ENCODE measurements around the gene GPRC5C.

GPRC5C gene, protein sequence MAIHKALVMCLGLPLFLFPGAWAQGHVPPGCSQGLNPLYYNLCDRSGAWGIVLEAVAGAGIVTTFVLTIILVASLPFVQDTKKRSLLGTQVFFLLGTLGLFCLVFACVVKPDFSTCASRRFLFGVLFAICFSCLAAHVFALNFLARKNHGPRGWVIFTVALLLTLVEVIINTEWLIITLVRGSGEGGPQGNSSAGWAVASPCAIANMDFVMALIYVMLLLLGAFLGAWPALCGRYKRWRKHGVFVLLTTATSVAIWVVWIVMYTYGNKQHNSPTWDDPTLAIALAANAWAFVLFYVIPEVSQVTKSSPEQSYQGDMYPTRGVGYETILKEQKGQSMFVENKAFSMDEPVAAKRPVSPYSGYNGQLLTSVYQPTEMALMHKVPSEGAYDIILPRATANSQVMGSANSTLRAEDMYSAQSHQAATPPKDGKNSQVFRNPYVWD

DNA sequence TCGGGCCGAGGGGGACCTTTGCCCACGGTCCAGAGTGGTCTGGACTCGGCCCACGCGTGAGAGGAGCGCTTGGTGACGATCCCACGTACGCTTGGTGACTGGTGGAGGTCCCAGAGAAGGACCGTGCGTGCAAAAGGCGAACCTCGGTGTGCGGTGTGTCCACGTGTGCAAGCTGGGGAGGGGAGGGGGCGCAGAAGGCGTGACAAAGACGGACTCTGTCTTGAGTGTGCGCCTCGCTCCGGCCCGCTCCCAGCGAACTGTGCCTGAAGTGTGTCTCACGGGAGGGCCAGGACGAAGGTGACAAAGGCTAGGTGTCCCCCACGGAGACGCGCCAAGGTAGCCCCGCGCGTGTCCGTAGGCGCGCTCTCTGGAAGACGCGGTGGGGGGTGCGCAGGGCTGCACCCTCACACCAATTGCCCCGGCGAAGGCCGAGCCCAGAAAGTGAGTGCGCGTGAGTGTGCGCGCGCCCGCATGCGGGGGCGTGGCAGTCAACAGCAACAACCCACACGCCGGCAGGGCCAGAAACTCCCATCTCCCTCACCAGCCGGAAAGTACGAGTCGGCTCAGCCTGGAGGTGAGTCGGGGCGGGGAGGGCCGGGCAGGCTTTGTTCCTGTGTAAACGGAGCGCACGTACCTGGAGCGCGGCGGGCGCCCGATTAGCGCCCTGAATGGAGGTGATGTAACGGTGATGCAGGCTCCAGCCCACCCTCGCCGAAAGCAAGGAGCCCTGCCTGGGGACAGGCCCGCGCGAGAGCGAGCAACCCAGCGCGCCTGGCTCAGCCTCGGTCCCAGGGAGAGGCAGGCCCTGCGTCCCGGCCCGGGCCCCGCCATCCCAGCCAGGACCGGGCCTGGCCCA is at the start of gene GPRC5C:
TSS of gene GPRC5C (plus strand) at position 521 of the 856 bp plus-strand sequence. CDS start 7,689 bp downstream, outside the sequence.
- peak; percentile 52 for DNase-seq (ENCODE audit: low read depth)

DNA sequence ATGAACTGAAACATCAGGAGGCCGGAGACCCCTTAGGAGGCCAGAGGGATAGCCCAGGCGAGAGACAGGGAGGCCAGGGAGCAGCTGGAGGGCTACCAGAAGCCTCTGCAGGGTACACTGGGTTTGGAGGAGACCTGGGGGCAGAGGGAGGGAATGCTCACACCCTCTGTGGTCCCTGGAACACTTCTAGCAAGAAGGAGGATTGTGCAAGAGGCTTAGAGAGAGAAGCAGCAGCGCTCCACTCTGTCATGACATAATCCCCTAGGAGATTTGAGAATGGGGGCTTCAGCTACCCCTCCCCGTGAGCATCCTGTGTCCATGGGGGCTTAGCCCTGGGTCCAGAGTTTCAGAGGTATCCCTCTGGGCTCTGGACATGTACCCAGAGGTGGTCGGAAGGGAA is 48.7 kb upstream of the GPRC5C start:
- no peak for DNase-seq (ENCODE audit: low read depth)

DNA sequence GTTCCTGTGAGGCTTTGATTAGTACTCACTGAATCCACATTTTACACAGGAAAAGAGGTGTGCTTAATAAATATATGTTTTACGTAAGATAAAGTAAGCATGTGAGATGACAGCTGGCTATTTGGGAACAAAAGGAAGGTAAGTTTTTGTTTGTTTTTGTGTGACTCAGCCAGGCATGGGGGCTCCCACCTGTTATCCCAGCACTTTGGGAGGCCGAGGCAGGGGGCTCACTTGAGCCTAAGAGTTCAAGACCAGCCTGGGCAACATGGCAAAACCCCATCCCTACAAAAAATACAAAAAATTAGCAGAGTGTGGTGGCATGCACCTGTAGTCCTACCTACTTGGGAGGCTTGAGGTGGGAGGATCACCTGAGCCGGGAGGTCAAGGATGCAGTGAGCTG is 46.7 kb upstream of the GPRC5C start:
- DNase-seq (ENCODE audit: low read depth) = no peak

DNA sequence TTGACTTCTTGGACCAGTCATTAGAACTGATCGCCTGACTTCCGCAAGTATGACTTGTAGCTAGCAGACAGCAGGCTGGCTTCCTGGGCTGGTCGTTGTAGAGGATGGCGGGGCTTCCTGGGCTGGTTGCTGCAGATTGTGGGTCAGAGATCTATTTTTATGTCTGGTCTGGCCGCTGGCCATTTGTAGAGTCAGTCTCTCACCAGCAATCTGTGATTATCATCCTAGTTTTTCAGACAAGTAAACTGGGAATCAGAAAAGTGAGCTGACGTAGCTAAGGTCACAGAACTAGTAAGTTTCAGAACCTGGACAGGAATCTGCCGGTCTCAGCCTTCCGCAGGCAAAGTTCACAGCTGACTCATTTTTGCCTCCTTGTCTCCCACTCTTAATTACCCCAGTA is 45.5 kb upstream of the GPRC5C start:
- DNase-seq (ENCODE audit: low read depth) = no peak

DNA sequence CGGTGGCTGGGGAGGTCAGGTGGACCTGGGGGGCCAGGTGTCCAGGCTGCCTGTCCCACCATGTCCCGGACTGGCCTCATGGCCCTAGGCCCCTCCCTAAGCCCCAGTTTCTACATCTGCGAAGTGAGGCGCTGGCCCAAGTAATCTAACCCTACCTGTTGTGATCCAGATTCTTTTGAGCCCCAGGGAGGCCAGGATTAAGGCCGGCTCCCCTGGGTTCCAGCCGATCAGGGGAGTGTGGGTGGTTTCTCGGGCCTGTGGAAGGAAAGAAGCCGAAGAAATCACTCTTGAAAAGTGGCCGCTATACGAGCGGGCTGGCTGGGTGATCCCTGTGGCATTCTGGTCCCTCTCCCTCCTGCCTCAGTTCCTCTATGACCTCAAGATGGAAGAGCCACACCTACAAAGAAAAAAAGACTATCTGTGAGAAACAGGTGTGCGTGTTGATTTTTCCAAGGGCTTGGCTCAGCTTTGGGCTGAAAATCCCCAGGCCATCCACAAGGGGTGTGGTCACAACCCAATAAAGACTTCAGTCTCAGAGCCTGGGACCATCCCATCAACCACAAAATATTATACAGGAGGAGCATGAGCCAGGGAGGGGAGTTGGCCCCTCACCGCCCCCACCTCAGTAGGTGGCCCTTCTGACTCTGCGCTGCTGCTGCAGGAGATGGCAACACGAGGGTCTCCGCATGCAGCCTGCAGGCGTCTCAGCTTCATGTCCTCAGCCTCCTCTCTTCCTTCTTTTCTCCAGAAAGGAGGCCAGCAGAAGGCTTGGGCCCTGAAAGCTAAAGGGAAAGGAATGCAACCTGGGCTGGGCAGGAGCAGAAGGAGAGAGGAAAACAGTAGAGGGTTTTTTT is 44.3 kb upstream of the GPRC5C start:
- no peak for DNase-seq (ENCODE audit: low read depth)

DNA sequence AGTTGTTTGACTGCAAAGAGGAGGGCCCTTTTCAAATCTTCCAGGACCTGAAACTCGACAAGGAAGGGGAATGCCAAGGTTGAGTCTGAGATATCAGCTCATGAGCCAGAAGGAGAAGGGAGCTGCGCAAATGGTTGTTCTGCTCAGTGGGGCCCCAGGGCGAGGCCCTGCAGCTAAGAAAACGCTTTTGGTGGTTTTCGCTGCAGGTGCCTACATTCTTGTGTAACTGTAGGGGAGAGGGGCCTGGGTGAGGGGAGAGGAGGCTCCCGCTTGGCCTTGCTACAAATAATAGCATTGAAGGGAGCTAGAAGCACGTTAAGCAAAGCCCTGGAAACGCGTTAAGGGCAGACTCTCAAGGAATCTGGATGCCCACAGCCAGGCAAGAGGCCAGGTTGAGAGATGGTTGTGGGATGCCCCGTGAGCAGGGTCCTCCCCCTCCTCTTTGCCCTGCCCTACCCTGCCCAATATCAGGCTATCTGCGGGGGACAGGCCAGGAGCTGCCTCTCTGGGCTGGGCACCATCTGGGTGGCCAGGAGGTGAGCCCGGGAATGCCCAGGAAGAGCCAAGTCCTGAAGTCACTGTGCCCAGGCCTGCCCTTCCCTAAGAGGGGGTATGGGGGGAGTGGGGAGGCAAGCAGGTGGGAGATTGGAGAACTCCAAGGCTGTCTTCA is 42.7 kb upstream of the GPRC5C start:
- DNase-seq (ENCODE audit: low read depth) = no peak

DNA sequence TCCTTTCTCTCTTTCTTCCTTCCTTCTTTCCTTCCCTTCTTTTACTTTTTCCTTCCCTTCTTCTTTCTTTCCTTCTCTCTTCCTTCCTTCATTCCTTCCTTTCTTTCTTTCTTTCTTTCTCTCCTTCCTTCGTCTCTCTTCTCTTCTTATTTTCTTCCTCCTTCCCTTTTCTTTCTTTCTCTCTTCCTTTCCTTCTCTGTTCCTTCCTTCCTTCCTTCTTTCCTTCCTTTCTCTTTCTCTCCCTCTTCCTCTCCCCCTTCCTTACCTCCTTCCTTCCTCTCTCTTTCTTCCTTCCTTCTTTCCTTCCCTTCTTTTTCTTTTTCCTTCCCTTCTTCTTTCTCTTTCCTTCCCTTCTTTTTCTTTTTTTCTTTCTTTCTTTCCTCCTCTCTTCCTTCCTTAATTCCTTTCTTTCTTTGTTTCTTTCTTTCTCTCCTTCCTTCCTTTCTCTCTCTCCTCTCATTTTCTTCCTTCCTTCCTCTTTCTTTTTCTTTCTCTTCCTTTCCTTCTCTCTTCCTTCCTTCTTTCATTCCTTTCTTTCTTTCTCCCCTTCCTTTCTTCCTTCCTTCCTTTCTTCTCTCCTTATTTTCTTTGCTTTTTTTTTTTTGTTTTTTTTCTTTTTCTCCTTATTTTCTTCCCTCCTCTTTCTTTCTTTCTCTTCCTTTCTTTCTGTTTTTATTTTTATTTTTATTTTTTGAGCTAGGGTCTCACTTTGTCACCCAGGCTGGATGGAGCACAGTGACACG is 41.8 kb upstream of the GPRC5C start:
- DNase-seq (ENCODE audit: low read depth) = no peak

DNA sequence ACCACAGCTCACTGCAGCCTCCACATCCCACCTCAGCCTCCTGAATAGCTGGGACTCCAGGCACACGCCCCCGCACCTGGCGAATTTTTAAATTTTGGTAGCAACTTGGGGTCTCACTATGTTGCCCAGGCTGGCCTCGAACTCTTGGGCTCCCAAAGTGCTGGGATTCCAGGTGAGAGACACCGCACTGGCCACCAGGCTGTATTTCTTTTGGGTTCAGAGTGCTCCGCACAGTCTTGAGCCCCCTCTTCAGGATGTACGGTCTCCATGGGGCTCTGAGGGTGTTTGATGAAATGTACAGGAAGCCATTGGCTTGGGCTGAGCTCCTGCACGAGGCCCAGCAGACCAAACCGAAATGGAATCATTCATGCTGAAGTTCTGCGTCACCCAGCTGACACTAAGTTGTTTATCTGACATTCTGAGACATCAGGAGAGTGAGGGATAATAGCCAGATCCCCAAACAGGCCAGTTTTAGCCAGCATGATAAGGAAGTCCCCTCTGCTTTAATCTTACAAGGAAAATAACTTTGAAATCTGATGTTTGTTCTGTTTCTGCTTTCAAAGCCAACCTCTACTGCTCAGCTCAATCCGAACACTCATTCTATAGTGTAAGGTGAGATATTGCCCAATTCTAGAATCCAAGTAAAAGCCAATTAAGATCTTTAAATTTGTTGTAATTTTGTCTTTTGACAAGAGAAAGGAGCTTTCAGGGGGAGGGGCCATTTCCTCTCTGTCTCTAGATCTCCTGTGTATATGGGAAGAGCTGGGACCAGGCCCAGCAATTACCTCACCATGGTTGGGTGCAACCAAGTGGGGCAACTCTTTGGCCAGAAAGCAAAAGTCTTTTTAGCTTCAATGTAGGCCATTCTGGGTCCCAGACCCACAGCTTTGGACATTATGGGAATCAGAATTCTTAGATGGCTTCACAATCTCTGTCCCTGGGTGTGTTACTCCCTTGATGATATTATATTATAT is 40.9 kb upstream of the GPRC5C start:
- DNase-seq (ENCODE audit: low read depth) = no peak

DNA sequence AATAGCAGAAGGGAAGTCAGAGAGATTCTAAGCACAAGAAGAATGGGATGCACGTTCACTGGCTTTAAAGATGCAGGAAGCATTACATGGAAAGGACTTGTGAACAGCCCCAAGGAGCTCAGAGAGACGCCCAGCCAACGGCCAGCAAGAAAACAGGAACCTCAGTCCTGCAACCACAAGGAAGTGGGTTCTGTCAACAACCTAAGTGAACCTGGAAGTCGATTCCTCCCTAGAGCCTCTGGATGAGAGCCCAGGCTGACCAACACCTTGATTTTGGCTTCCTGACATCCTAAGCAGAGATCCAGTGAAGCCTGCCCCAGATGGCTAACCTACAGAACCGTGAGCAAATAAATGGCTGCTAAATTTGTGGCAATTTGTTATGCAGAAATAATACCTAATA is 40.1 kb upstream of the GPRC5C start:
- no peak for DNase-seq (ENCODE audit: low read depth)

DNA sequence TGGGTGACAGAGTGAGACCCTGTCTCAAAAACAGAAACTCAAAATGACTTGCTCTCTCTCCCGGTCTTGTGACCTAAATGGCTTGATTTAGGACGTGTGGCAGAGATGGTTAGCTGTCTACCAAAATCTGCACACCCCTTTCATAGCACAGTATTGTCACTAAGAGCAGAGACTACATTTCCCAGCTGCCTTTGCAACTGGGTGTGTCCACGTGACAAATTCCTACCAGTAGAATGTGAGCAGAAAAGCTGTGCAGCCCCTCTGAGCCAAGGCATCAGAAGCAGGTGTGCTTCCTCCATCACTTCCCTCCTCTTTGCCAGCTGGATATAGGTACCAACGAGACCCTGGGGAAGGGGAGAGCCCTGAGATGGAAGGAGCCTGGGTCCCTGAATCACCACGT is 39.0 kb upstream of the GPRC5C start:
- no peak for DNase-seq (ENCODE audit: low read depth)

DNA sequence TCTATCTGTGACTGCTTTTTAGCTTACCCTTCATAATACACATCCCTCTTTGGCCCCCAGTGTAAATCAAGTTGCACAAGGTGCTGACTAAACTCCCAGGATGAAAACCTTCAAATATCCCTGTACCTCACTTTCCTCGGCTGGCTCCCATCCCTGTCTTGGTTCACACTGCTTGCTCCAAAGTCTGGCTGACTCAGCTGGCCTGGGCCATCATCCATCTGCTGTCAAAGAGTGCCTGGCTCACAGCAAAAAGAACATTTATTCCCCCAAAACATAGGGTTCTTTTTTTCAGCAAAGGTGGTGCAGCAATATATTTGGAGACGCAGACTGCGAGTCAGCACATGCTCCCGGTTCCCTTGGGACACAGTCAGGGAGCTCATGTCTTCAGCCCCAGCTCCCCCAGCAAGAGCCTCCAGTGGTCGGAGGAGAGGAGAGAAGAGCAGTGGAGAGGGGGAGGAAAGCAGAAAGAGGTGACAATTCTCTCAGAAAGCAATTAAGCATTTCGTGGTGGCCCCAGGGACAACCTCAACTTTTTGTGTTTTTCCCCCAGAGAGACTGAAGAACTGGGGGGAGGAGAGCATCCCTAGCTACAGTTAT is 38.4 kb upstream of the GPRC5C start:
- no peak for DNase-seq (ENCODE audit: low read depth)

DNA sequence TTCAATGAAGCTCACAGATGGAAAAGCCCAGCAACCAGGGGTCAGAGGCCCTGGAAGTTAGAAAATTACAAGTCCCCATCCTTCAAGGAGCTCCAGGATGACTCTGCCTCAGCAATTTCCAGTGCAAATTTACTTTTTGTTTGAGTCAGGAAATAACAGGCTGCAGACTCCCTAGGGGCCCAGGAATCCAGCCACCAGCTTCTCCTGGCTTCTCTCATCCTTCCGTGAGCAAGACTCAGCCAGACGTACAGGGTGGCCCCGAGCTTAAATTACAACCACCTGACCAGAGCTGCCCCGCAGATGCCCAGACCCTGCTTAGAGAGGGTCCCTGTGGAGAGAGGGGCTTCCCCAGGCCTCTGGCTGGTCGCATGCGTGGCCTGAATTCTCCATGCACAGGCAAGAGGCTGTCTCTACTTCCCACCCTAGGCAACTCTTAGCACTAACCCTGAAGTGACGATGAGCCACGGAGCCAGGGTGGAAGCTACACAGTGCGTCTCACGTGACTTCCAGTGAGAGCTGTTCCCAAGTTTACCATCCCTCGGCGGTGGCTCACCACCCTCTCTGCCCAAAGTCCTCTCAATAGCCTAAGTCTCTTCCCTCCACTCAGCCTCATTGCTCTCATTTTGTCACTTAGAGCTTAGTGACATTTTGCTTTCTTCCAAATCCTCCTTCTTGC is 37.5 kb upstream of the GPRC5C start:
- no peak for DNase-seq (ENCODE audit: low read depth)

DNA sequence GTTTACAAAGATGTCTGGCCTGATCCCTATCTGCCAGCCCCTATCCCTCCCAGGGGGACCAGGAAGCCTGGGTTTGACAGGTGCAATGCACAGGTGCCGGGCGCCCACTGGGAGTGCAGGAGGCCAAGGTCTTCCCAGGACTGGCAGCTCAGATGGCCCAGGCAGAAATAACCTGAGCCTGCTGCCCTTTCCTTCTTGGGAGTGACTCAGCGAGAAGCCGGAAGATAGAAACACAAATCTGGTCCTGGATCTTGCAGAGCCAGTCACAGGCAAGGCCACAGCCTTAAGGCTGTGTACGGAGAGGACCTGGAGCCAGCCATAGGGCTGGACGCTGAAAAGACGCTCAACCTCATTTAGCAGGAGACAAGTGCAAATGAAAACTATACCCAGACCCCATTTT is 36.9 kb upstream of the GPRC5C start:
- DNase-seq (ENCODE audit: low read depth) = no peak

DNA sequence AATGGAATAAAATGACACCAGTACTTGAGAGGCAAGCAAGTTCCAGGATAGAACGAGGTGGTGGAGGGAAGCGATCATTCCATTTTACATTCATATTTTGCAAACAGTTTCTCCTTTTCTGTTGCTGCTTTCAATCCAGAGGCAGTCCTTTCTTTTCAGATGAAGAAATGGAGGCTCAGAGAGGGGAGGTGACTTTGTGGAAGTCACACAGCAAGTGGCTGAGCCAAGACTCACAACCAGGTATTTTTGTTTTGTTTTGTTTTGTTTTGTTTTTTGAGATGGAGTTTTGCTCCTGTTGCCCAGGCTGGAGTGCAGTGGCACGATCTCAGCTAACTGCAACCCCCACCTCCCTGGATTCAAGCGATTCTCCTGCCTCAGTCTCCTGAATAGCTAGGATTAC is 35.3 kb upstream of the GPRC5C start:
- no peak for DNase-seq (ENCODE audit: low read depth)

DNA sequence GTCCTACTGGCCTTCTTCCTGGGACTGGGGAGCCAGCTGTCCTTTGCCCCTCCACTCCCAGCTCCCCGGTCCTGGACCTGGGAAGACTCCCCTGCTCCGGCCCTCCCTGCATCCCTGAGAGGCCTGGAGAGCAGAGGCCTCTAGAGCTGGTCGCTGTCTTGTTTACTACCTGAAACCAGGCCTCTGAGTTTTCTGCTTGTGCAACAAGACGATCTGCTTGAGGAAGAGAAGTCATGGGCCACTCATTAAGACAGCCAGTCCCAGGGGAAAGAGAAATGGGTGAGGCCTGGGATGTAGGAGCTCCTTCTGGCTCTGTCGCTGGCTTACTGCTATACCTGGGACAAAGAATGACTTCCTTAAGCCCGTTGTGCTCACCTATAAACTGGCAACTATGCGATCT is 29.8 kb upstream of the GPRC5C start:
- DNase-seq (ENCODE audit: low read depth) = no peak

DNA sequence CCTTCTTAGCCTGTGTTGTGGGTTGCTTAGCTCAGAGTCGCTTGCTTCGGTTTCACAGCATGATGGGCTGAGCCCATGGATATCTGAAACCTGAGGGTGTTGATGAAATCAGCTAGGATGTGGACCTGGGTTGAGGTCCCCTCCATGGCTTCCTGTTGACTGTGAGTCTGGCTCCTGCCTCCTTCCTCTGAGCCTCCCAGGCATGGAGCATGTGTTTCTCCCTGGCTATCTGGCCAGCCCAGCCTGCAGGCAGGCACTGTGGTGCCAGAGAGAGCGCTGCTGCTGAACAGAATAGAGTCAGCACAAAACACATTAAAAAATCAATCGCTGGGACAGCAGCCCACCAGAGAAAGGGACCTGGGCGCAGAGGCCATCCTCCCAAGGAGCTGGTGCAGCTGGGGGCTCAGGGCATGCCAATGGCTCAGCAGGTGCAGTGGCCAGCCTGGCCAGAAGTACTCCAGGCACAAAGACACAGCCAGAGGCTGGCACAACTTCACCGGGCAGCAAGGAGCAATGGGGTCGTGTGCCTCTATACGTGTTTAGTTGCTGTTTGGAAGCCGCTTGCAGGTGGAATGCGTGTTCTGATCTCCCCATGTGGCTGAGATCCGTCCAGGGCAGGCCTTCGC is 28.3 kb upstream of the GPRC5C start:
- no peak for DNase-seq (ENCODE audit: low read depth)

DNA sequence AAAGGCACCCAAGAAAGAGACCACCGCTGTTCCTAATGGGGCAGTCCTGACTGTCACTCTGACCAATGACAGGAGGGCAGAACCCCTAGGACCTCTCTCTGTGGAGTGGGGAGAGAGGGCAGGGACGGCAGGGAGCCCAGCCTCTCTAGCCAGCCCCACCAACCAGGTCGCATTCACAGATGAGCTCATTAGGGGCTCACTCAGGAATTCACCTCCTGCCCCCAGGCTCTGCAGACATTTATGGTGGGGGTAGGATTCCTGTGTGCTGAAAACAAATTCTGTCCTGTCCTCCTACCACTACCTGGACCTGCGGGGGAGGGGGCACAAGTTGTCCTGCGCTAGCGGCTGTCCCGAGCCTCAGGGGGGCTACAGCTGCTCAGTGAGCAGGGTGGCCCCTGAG is 27.7 kb upstream of the GPRC5C start:
- no peak for DNase-seq (ENCODE audit: low read depth)

DNA sequence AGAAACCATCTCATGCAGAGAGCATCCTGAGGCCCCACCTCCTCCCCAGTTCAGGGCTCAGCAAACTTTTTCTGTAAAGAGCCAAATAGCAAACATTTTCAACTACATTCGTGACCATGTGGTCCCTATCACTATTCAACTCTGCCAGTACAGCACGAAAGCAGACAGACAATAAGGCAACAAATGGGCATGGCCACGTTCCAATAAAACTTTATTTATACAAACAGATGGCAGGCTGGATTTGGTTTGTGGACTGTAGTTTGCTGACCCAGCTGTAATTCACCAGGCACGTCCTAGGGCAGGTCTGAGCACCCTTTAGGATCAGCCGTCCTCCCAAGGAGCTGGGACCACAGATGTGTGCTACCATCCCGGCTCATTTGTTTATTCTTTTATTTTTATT is 27.1 kb upstream of the GPRC5C start:
- no peak for DNase-seq (ENCODE audit: low read depth)

Data from activated T-cell treated with anti-CD3 and anti-CD28 coated beads for 48 hours (primary cell).